SK-N-SH treated with all-trans-retinoic acid at 6 μM for 48 hours (cell line): ENCODE results near the gene RDX.

Experiments
- GLIS3 ChIP-seq: fragments of 250-450 bp; sonication (Bioruptor Pico); IDR thresholded peaks from 2 replicates; pipeline ENCODE4 v1.5.0; 2020; ENCODE audit warnings: mild to moderate bottlenecking, moderate library complexity
- TF ChIP-seq, protein P1 (sequence below): fragments of 250-450 bp; sonication (Bioruptor Pico); IDR thresholded peaks from 2 replicates; pipeline ENCODE4 v1.8.0; 2020; ENCODE audit warnings: mild to moderate bottlenecking, moderate library complexity, borderline replicate concordance

DNA sequence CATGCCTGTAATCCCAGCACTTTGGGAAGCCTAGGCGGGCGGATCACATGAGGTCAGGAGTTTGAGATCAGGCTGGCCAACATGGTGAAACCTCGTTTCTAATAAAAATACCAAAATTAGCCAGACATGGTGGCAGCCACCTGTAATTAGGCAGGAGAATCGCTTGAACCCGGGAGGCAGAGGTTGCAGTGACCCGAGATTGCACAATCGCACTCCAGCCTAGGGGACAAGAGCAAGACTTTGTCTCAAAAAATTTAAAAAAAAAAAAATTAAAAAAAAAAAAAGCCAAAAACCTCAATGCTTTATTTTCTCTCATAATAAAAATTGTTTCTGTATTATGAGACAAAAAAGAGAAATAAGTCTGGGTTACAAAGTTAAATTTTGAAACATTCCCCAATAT is 54.2 kb downstream of the RDX start:
- TF ChIP-seq, protein P1, sequence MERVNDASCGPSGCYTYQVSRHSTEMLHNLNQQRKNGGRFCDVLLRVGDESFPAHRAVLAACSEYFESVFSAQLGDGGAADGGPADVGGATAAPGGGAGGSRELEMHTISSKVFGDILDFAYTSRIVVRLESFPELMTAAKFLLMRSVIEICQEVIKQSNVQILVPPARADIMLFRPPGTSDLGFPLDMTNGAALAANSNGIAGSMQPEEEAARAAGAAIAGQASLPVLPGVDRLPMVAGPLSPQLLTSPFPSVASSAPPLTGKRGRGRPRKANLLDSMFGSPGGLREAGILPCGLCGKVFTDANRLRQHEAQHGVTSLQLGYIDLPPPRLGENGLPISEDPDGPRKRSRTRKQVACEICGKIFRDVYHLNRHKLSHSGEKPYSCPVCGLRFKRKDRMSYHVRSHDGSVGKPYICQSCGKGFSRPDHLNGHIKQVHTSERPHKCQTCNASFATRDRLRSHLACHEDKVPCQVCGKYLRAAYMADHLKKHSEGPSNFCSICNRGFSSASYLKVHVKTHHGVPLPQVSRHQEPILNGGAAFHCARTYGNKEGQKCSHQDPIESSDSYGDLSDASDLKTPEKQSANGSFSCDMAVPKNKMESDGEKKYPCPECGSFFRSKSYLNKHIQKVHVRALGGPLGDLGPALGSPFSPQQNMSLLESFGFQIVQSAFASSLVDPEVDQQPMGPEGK = no peak
- TF ChIP-seq GLIS3 (CRISPR knock-in tag) = no peak
